ENCODE results near the gene ARHGAP30.
"Not testable (repeated sequence)": the region's sequence is repeated elsewhere in the genome, so short reads cannot be mapped to it uniquely, and the experiment has no call there.

ARHGAP30 gene

DNA sequence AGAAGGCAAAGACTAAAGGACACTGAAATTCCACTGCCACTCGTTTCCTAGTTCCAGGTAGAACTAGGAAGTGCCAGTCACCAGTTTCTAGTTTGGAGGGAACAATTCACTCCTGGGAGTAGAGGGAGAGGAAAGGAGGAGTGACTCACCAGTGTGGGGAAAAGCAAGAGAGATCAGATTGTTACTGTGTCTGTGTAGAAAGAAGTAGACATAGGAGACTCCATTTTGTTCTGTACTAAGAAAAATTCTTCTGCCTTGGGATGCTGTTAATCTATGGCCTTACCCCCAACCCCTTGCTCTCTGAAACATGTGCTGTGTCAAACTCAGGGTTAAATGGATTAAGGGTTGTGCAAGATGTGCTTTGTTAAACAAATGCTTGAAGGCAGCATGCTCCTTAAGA, 53.0 kb downstream of the ARHGAP30 start:
- H3K9me3 Mint-ChIP-seq; DNase-seq (ENCODE audit: low spot score); H3K27me3 Mint-ChIP-seq (ENCODE audit: low read depth); H3K36me3 Mint-ChIP-seq (ENCODE audit: low read depth); H3K27ac Mint-ChIP-seq; H3K4me3 Mint-ChIP-seq: not testable (repeated sequence)
- H3K4me1 Mint-ChIP-seq (ENCODE audit: low read depth), result peaks cover 40% of the 10 kb centered on the region

DNA sequence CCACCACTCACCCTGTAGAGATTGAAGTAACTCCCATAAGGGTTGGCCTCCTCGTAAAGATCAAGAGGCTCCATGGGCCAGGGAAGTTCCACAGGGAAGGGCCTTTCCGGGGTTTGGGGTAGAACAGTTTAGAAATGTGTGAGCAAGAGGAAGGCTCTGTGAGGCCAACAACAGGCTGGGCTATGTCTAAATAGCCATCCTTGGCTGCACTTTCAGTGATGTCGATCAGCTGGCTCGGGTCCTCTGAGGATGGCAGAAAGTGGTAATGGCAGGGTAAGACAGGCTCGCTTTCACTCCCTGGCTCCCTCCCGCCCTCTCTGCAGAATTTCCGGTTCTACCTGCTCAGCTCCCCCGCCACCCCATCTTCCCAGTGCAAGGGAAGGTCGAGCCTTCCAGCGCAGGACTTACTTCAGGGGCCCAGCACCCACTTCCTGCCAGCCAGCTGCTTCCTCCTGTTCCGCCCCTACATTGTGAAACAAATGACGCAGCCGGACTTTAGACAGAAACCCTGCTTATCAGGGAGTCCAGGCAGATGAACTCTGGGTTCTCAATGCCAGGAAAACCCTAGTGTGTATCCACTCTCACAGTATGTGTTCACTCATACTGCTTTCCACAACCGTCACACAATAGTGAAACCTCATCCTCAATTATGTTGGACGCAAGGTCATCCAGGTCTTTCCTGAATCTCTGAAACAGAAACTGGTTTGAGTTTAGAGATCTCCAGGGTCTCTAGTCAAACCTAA, 56.0 kb downstream of the ARHGAP30 start:
- peak overlapping the region; percentile 92 for H3K27ac Mint-ChIP-seq
- H3K9me3 Mint-ChIP-seq, result no peaks in the 10 kb centered on the region
- H3K36me3 Mint-ChIP-seq (ENCODE audit: low read depth), result no peaks in the 10 kb centered on the region
- no peaks in the 10 kb centered on the region for H3K27me3 Mint-ChIP-seq (ENCODE audit: low read depth)
- peaks cover 29% of the 10 kb centered on the region for H3K4me1 Mint-ChIP-seq (ENCODE audit: low read depth)
- peak overlapping the region; percentile 81 for H3K4me3 Mint-ChIP-seq
- peak; percentile 81 for DNase-seq (ENCODE audit: low spot score)

DNA sequence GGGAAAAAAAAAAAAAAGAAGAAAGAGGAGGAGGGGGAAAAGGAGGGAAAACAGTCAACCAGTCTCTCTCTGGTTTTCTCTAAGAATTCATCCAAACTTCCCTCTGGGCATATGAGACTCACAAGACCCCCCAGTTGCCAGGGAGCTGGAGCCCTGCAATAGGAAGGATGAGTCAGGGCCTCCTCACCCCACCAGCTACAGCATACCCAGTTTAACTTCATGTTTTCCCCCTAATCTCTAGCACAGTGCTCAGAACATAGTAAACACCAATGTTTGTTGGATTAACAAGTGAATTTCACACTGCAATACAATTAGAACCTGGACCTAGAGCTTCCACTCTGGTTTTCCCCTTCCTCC, 56.6 kb downstream of the ARHGAP30 start:
- no peak for DNase-seq (ENCODE audit: low spot score)
- peak overlapping the region; percentile 81 for H3K4me3 Mint-ChIP-seq
- H3K4me1 Mint-ChIP-seq (ENCODE audit: low read depth), result peaks cover 29% of the 10 kb centered on the region
- H3K36me3 Mint-ChIP-seq (ENCODE audit: low read depth), result no peaks in the 10 kb centered on the region
- H3K27ac Mint-ChIP-seq, result peak overlapping the region; percentile 92
- H3K27me3 Mint-ChIP-seq (ENCODE audit: low read depth), result no peaks in the 10 kb centered on the region
- no peaks in the 10 kb centered on the region for H3K9me3 Mint-ChIP-seq

- DNase-seq (ENCODE audit: low spot score), result no peak
- Mint-ChIP-seq H3K27ac (no peak overlapping the region), H3K9me3 (no peaks in the 10 kb centered on the region), H3K4me3 (no peak overlapping the region), H3K27me3 (ENCODE audit: low read depth) (no peaks in the 10 kb centered on the region), H3K4me1 (ENCODE audit: low read depth) (peaks cover 29% of the 10 kb centered on the region), H3K36me3 (ENCODE audit: low read depth) (no peaks in the 10 kb centered on the region)
These were observed 57.3 kb downstream of the ARHGAP30 start for GRCh38 chr1:161012420-161012819.

DNA sequence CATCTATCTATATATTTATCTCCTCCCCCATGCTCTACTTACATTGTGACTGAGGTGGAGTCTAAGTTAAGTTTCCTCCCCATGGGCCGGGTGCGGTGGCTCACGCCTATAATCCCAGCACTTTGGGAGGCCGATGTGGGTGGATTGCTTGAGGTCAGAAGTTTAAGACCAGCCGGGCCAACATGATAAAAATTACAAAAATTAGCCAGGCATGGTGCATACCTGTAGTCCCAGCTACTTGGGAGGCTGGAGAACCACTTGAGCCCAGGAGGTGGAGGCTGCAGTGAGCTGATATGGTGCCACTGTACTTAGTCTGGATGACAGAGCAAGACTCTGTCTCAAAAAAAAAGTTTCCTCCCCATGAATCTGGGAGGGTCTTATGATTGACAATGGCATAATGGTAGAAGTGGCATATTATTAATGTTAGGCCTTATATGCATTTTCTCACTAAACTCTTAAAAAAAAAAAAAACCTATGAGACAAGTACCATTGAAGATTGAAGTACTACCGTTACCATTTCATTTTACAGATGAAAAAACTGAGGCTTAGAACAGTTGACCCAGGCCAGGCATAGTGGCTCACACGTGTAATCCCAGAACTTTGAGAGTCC, 60.0 kb downstream of the ARHGAP30 start:
- H3K4me1 Mint-ChIP-seq (ENCODE audit: low read depth), result peaks cover 27% of the 10 kb centered on the region

GRCh38 chr1:161008869-161009510, 60.7 kb downstream of the ARHGAP30 start:
- Mint-ChIP-seq H3K4me1 (ENCODE audit: low read depth) (peaks cover 24% of the 10 kb centered on the region), H3K9me3 (no peaks in the 10 kb centered on the region)

More for the DNA sequence above, 60.0 kb downstream of the ARHGAP30 start:
- Mint-ChIP-seq H3K36me3 (ENCODE audit: low read depth) (no peaks in the 10 kb centered on the region), H3K27me3 (ENCODE audit: low read depth) (no peaks in the 10 kb centered on the region), H3K9me3 (no peaks in the 10 kb centered on the region), H3K27ac (no peak overlapping the region), H3K4me3 (no peak overlapping the region)
- no peak for DNase-seq (ENCODE audit: low spot score)

DNA sequence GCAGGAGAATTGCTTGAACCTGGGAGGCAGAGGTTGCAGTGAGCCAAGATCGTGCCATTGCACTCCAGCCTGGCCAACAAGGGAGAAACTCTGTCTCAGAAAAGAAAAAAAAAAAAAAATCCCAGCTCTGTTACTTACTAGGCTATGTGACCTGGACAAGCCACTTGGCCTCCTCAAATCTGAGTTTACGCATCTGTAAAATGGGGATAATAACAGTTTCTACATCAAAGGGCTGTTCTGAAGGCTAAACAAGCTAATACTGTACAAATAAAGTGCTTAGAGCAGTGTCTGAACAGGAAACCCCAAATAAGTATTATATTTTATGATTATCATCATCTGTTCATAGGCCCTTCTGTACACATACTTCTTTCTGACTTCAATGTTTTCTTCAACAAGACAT, 62.3 kb downstream of the ARHGAP30 start:
- Mint-ChIP-seq H3K4me1 (ENCODE audit: low read depth) (peaks cover 12% of the 10 kb centered on the region), H3K36me3 (ENCODE audit: low read depth) (no peaks in the 10 kb centered on the region), H3K4me3 (no peak overlapping the region), H3K27ac (no peak overlapping the region), H3K27me3 (ENCODE audit: low read depth) (no peaks in the 10 kb centered on the region), H3K9me3 (no peaks in the 10 kb centered on the region)
- DNase-seq (ENCODE audit: low spot score), result no peak

More at GRCh38 chr1:161008869-161009510, 60.7 kb downstream of the ARHGAP30 start:
- no peaks in the 10 kb centered on the region for H3K27me3 Mint-ChIP-seq (ENCODE audit: low read depth)
- no peaks in the 10 kb centered on the region for H3K36me3 Mint-ChIP-seq (ENCODE audit: low read depth)
- no peak overlapping the region for H3K4me3 Mint-ChIP-seq
- DNase-seq (ENCODE audit: low spot score), result no peak
- no peak overlapping the region for H3K27ac Mint-ChIP-seq

- Mint-ChIP-seq H3K9me3 (no peaks in the 10 kb centered on the region), H3K27ac (no peak overlapping the region), H3K27me3 (ENCODE audit: low read depth) (no peaks in the 10 kb centered on the region), H3K4me1 (ENCODE audit: low read depth) (peaks cover 7% of the 10 kb centered on the region), H3K4me3 (no peak overlapping the region), H3K36me3 (ENCODE audit: low read depth) (no peaks in the 10 kb centered on the region)
- DNase-seq (ENCODE audit: low spot score), result no peak
These were observed 63.1 kb downstream of the ARHGAP30 start for GRCh38 chr1:161006563-161006962.

- Mint-ChIP-seq H3K27me3 (ENCODE audit: low read depth) (no peaks in the 10 kb centered on the region), H3K27ac (no peak overlapping the region), H3K4me3 (no peak overlapping the region), H3K4me1 (ENCODE audit: low read depth) (no peaks in the 10 kb centered on the region), H3K36me3 (ENCODE audit: low read depth) (peaks cover 7% of the 10 kb centered on the region), H3K9me3 (no peaks in the 10 kb centered on the region)
- DNase-seq (ENCODE audit: low spot score), result no peak
These were observed 68.2 kb downstream of the ARHGAP30 start for GRCh38 chr1:161001525-161001924.

DNA sequence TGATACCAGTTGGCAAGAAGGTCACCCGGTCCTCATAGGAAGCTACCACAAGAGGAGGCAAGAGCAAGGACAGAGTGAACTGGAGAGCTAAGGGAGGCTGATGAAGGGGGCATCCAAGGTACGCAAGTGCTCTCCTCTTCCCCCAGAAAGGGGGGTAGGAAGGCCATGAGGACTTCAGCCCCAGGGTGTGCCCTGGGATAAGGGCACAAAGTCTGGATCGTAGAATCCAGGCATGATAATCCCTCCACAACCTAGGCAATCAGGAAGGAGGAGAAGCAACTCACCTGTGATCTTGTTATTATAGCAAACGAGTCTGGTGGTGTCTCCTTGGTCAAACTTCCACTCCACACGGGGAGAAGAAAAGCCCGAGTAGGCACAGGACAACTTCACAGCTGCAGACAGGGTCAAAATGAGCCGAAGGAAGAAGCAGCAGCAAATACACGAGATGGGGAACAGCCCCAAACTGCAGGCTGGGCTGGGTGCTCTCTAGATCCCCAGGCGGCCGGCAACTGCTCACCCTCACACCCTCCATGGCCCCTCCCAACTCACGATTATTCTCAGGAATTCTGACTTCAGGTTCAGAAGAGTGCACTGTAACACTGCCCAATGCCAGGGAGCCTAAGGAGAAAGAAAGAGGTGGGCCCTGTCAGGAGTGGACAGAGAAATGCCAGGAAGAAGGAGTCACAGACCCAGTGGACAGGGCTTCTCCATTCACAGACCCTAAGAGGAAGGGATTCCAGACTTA, 68.8 kb downstream of the ARHGAP30 start:
- no peak overlapping the region for H3K4me3 Mint-ChIP-seq
- DNase-seq (ENCODE audit: low spot score), result no peak
- H3K36me3 Mint-ChIP-seq (ENCODE audit: low read depth), result peaks cover 7% of the 10 kb centered on the region
- H3K9me3 Mint-ChIP-seq, result no peaks in the 10 kb centered on the region
- H3K27ac Mint-ChIP-seq, result no peak overlapping the region
- peaks cover 2% of the 10 kb centered on the region for H3K4me1 Mint-ChIP-seq (ENCODE audit: low read depth)
- no peaks in the 10 kb centered on the region for H3K27me3 Mint-ChIP-seq (ENCODE audit: low read depth)

DNA sequence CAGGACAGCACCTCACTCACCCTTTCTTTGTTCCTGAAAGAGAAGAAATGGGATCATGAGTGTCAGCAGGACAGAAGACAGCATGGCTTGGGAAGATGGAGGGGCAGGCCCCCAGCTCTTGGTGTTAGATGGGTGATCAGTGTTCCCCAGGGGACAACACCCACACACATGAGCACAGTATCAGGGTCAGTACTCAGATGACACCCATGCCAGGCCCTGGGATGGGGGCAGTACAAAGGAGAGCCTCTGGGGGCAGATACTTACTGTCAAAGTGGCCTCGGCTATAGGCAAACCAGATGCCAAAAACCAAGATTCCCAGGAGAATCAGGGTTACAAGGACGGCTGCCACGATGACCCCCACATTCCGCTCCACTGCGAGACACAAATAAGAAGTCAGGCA, 70.3 kb downstream of the ARHGAP30 start:
- H3K27ac Mint-ChIP-seq, result no peak overlapping the region

GRCh38 chr1:160997323-160998038, 72.2 kb downstream of the ARHGAP30 start:
- Mint-ChIP-seq H3K27ac (peak overlapping the region; percentile 46), H3K36me3 (ENCODE audit: low read depth) (peaks cover 7% of the 10 kb centered on the region), H3K9me3 (no peaks in the 10 kb centered on the region), H3K4me3 (no peak overlapping the region), H3K4me1 (ENCODE audit: low read depth) (peaks cover 5% of the 10 kb centered on the region), H3K27me3 (ENCODE audit: low read depth) (no peaks in the 10 kb centered on the region)
- peak; percentile 24 for DNase-seq (ENCODE audit: low spot score)

More for the DNA sequence above, 70.3 kb downstream of the ARHGAP30 start:
- Mint-ChIP-seq H3K9me3 (no peaks in the 10 kb centered on the region), H3K4me1 (ENCODE audit: low read depth) (peaks cover 5% of the 10 kb centered on the region), H3K4me3 (no peak overlapping the region), H3K27me3 (ENCODE audit: low read depth) (no peaks in the 10 kb centered on the region), H3K36me3 (ENCODE audit: low read depth) (peaks cover 7% of the 10 kb centered on the region)
- no peak for DNase-seq (ENCODE audit: low spot score)

All from T-helper 2 cell treated with Interferon-gamma antibody and Interleukin-4, amounts not matched to agents 5 μg/mL and 100 μg/mL, for 36 hours (primary cell).